H1 (cell line): ENCODE measurements around the gene ATP5PB. TPM values are rescaled to one million over a fixed set of nuclear protein-coding genes. Genes with fewer than 3 reads are reported as not detected.

Experiments used
- CTCF ChIA-PET: fragments of 300-600 bp; sonication (Branson Sonifier 250); formaldehyde crosslinking; loops from one replicate; lab custom pipeline; 2021; ENCODE audit not compliant: partially characterized antibody; lab: Charles Lee
- POLR2A ChIA-PET: fragments of 300-600 bp; sonication (Branson Sonifier 250); formaldehyde crosslinking; loops from one replicate; lab custom pipeline; 2021; ENCODE audit warnings: inconsistent platforms; ENCODE audit not compliant: partially characterized antibody; lab: Charles Lee
- DNase-seq, 2 experiments: peaks; one replicate each; pipeline versions ENCODE4 v3.0.0 to v3.0.0-alpha.2; 2010 to 2022; ENCODE audit warnings: low spot score in 2 of 2, low read depth in 1 of 2, mixed read lengths in 1 of 2
- FAIRE-seq: peaks from 2 replicates; lab custom pipeline; 2011; peaks lifted over from hg19 to GRCh38; lab: Jason Lieb, UNC
- H2AFZ ChIP-seq: 2 replicates; pipeline ENCODE4 v1.8.1; 2012; ENCODE audit warnings: low read length, inconsistent platforms
- H2AK5ac ChIP-seq: 2 replicates; pipeline ENCODE4 v1.6.1; 2013; ENCODE audit warnings: low read depth, low read length
- H2BK120ac ChIP-seq: replicated peaks from 2 replicates; pipeline ENCODE3; 2013; ENCODE audit warnings: low read depth, low read length, inconsistent platforms
- H2BK12ac ChIP-seq: 2 replicates; pipeline ENCODE4 v1.6.1; 2013; ENCODE audit warnings: low read depth, low read length
- H2BK15ac ChIP-seq: 2 replicates; pipeline ENCODE4 v1.6.1; 2013; ENCODE audit warnings: low read length
- H2BK20ac ChIP-seq: 2 replicates; pipeline ENCODE4 v1.6.1; 2013; ENCODE audit warnings: low read length
- H2BK5ac ChIP-seq: 2 replicates; pipeline ENCODE4 v1.6.1; 2013; ENCODE audit warnings: low read depth, low read length
- H3K14ac ChIP-seq: 2 replicates; pipeline ENCODE4 v1.6.1; 2013; ENCODE audit warnings: inconsistent platforms; ENCODE audit not compliant: insufficient read length
- H3K18ac ChIP-seq: 2 replicates; pipeline ENCODE4 v1.6.1; 2013; ENCODE audit warnings: low read length; ENCODE audit errors: extremely low read depth
- H3K23ac ChIP-seq: 2 replicates; pipeline ENCODE4 v1.6.1; 2013; ENCODE audit warnings: inconsistent platforms; ENCODE audit not compliant: insufficient read length
- H3K23me2 ChIP-seq: 2 replicates; pipeline ENCODE4 v1.6.1; 2013; ENCODE audit warnings: low read depth, low read length
- H3K27ac ChIP-seq: 2 replicates; pipeline ENCODE4 v1.6.1; 2011; ENCODE audit warnings: low read depth, low read length, inconsistent platforms
- H3K27me3 ChIP-seq, 4 experiments: replicated peaks in 1 of 4; 1 replicate in 1 of 4; 2 replicates in 3 of 4; pipeline versions ENCODE4 v1.6.1 to v1.8.1; 2011 to 2013; ENCODE audit warnings: low read length in 3 of 4, mild to moderate bottlenecking in 3 of 4, inconsistent platforms in 2 of 4, mixed read lengths in 2 of 4, moderate library complexity in 1 of 4; ENCODE audit not compliant: control insufficient read depth in 3 of 4, insufficient read depth in 3 of 4; ENCODE audit errors: extremely low read depth in 1 of 4
- H3K36me3 ChIP-seq, 4 experiments: 2 replicates each; pipeline versions ENCODE4 v1.6.1 to v1.8.1; 2011 to 2013; ENCODE audit warnings: mild to moderate bottlenecking in 4 of 4, low read length in 3 of 4, moderate library complexity in 2 of 4, control low read depth in 1 of 4, inconsistent platforms in 1 of 4; ENCODE audit not compliant: insufficient read depth in 4 of 4, control insufficient read depth in 2 of 4
- H3K4ac ChIP-seq: replicated peaks from 2 replicates; pipeline ENCODE3; 2013; ENCODE audit warnings: low read length, low read depth, mixed read lengths, inconsistent platforms; ENCODE audit not compliant: insufficient read length
- H3K4me1 ChIP-seq, 4 experiments: replicated peaks in 1 of 4; 1 replicate in 1 of 4; 2 replicates in 3 of 4; pipeline versions ENCODE4 v1.6.1 to v1.8.1; 2011 to 2013; ENCODE audit warnings: low read length in 3 of 4, inconsistent platforms in 2 of 4, mixed read lengths in 1 of 4; ENCODE audit not compliant: insufficient read depth in 4 of 4, control insufficient read depth in 3 of 4
- H3K4me2 ChIP-seq, 2 experiments: 2 replicates each; pipeline versions ENCODE4 v1.6.1 to v1.8.1; 2011 to 2013; ENCODE audit warnings: low read depth in 2 of 2, low read length in 2 of 2, control low read depth in 1 of 2, inconsistent platforms in 1 of 2, mild to moderate bottlenecking in 1 of 2; ENCODE audit not compliant: insufficient read depth in 1 of 2
- H3K4me3 ChIP-seq, 4 experiments: fragments of 200-600, 300-600 bp in 1 of 4; sonication (generic), shearing (Covaris generic), sonication (Bioruptor Twin) in 1 of 4; 2 replicates each; pipeline versions ENCODE4 v1.5.1 to v1.8.1; 2011 to 2016; ENCODE audit warnings: low read length in 4 of 4, low read depth in 3 of 4, control low read depth in 2 of 4, inconsistent platforms in 2 of 4, mild to moderate bottlenecking in 2 of 4, mixed read lengths in 1 of 4, moderate library complexity in 1 of 4; ENCODE audit not compliant: insufficient read depth in 2 of 4; ENCODE audit errors: extremely low read depth in 1 of 4
- H3K56ac ChIP-seq: replicated peaks from 2 replicates; pipeline ENCODE3; 2013; ENCODE audit warnings: low read depth, mild to moderate bottlenecking, mixed read lengths, low read length, inconsistent platforms; ENCODE audit not compliant: insufficient read length
- H3K79me1 ChIP-seq: 2 replicates; pipeline ENCODE4 v1.6.1; 2013; ENCODE audit warnings: low read depth, low read length, control low read depth
- H3K79me2 ChIP-seq, 2 experiments: 2 replicates each; pipeline versions ENCODE4 v1.6.1 to v1.8.1; 2012 to 2013; ENCODE audit warnings: low read length in 2 of 2, mild to moderate bottlenecking in 2 of 2, inconsistent platforms in 1 of 2; ENCODE audit not compliant: insufficient read depth in 2 of 2, control insufficient read depth in 1 of 2
- H3K9ac ChIP-seq, 4 experiments: replicated peaks in 1 of 4; 1 replicate in 1 of 4; 2 replicates in 3 of 4; pipeline versions ENCODE4 v1.6.1 to v1.8.1; 2011 to 2013; ENCODE audit warnings: low read depth in 3 of 4, low read length in 3 of 4, control low read depth in 2 of 4, mild to moderate bottlenecking in 2 of 4, moderate library complexity in 2 of 4, inconsistent platforms in 1 of 4; ENCODE audit errors: extremely low read depth in 1 of 4
- H3K9me3 ChIP-seq, 2 experiments: 2 replicates each; pipeline versions ENCODE4 v1.6.1 to v1.8.1; 2012 to 2013; ENCODE audit warnings: mild to moderate bottlenecking in 2 of 2, moderate library complexity in 2 of 2, control low read depth in 1 of 2, inconsistent platforms in 1 of 2, low read depth in 1 of 2, low read length in 1 of 2, mixed read lengths in 1 of 2; ENCODE audit not compliant: insufficient read depth in 2 of 2
- H4K20me1 ChIP-seq, 2 experiments: replicated peaks in 1 of 2; 2 replicates each; pipeline versions ENCODE3 to v1.8.1; 2011 to 2013; ENCODE audit warnings: inconsistent platforms in 2 of 2, low read length in 2 of 2, mild to moderate bottlenecking in 1 of 2; ENCODE audit not compliant: insufficient read depth in 2 of 2, control insufficient read depth in 1 of 2
- H4K5ac ChIP-seq: 2 replicates; pipeline ENCODE4 v1.6.1; 2013; ENCODE audit warnings: low read length, low read depth, mixed read lengths, inconsistent platforms; ENCODE audit not compliant: insufficient read length
- H4K8ac ChIP-seq: 2 replicates; pipeline ENCODE4 v1.8.0; 2013; ENCODE audit warnings: mild to moderate bottlenecking, moderate library complexity, low read length, inconsistent platforms; ENCODE audit not compliant: insufficient read depth; ENCODE audit errors: extremely low read depth
- H4K91ac ChIP-seq: replicated peaks from 2 replicates; pipeline ENCODE3; 2013; ENCODE audit warnings: low read length, mixed read lengths, inconsistent platforms; ENCODE audit not compliant: insufficient read length
- BCL11A ChIP-seq, 2 experiments: IDR thresholded peaks; one replicate each; pipeline ENCODE4 v1.6.1; 2011; ENCODE audit warnings: low read depth in 2 of 2, low read length in 2 of 2, mild to moderate bottlenecking in 2 of 2
- CEBPB ChIP-seq: IDR thresholded peaks from 2 replicates; pipeline ENCODE4 v1.6.1; 2012; ENCODE audit warnings: low read depth, low read length
- POLR2A ChIP-seq, 2 experiments: IDR thresholded peaks; 1 replicate in 1 of 2; 2 replicates in 1 of 2; pipeline ENCODE4 v1.6.1; 2011; ENCODE audit warnings: low read depth in 2 of 2, low read length in 2 of 2, mild to moderate bottlenecking in 2 of 2; ENCODE audit errors: control extremely low read depth in 1 of 2
- RNF2 ChIP-seq: fragments of 200-900, 300-1000 bp; sonication (generic); IDR thresholded peaks from 2 replicates; pipeline ENCODE4 v1.7.1; 2016; ENCODE audit warnings: borderline replicate concordance, low read depth, mild to moderate bottlenecking, antibody characterized with exemption, low read length; ENCODE audit not compliant: poor library complexity, severe bottlenecking; ENCODE audit errors: missing control alignments
- WGBS, 2 experiments: shearing (Covaris generic) in 1 of 2; methylation state at CpG; one replicate each; pipeline versions ENCODE4 v1.1.6 to v1.1.7; 2013 to 2015; ENCODE audit warnings: low lambda C conversion rate in 2 of 2, mixed read lengths in 2 of 2, inconsistent platforms in 1 of 2, low coverage in 1 of 2, missing lambda C conversion rate in 1 of 2; ENCODE audit not compliant: insufficient replicate concordance in 2 of 2, insufficient coverage in 1 of 2, insufficient read length in 1 of 2; ENCODE audit errors: extremely low coverage in 1 of 2, missing lambda C conversion rate in 1 of 2; 5-methylcytosine and 5-hydroxymethylcytosine counted together
- polyA plus RNA-seq, 7 experiments: library from polyadenylated mRNA; depleted of rRNA in 3 of 7; stranded (reverse) in 5 of 7; unstranded in 2 of 7; fragments of >200 nt in 5 of 7; fragments of 200-250 nt in 2 of 7; gene quantifications; 1 replicate in 5 of 7; 2 replicates in 1 of 7; 4 replicates in 1 of 7; pipeline versions ENCODE4 v1.2.1 to v1.2.3, GENCODE V29; 2011 to 2013; ENCODE audit warnings: missing spikeins in 2 of 7, mixed read lengths in 2 of 7
- total RNA-seq: library from RNA; stranded (reverse); fragmentation: NEBNext Ultra II Directional; extraction: Animal tissue kit (Norgen Biotek cat#: 25700); gene quantifications from 2 replicates; pipeline ENCODE4 v1.2.1, GENCODE V29; 2021

The ATP5PB gene
- total and polyA plus RNA-seq, 2 of the 8 experiments (the other 6 are each of a cell fraction or from before 2014, with no cell fraction given): 232 to 262 TPM

GRCh38 chr1:111487133-111487532 is 37.9 kb downstream of the ATP5PB start:
- H3K4me2 ChIP-seq: no peak overlapping the region
- H3K4me1 ChIP-seq: no peaks in the 10 kb centered on the region
- no peak overlapping the region for H3K27ac ChIP-seq
- DNase-seq: no peak
- H3K23ac ChIP-seq: no peak overlapping the region
- no peak overlapping the region for H2AFZ ChIP-seq
- H4K91ac ChIP-seq: no peak overlapping the region
- no peak overlapping the region for H2AK5ac ChIP-seq
- H4K8ac ChIP-seq: no peak overlapping the region
- no peak overlapping the region for H2BK20ac ChIP-seq
- H3K27me3 ChIP-seq: no peaks in the 10 kb centered on the region
- no peaks in the 10 kb centered on the region for H3K9me3 ChIP-seq
- H3K36me3 ChIP-seq: no peaks in the 10 kb centered on the region
- H3K23me2 ChIP-seq: no peaks in the 10 kb centered on the region
- no peak overlapping the region for H3K18ac ChIP-seq
- H3K79me2 ChIP-seq: no peaks in the 10 kb centered on the region
- ChIA-PET POLR2A (interaction anchor here (0.7 kb wide), 1 partner anchor 228 kb away, joined by 3 read pairs; no protein-coding TSS in a partner anchor), CTCF (no interaction called here)
- no peak for FAIRE-seq
- no peak overlapping the region for H3K4ac ChIP-seq
- no peak overlapping the region for H3K9ac ChIP-seq
- WGBS, 2 experiments: 84% methylated on average over 6 of the region's 6 CpGs; no CpG with 5 or more reads in 1 of the 2 experiments
- H2BK12ac ChIP-seq: no peak overlapping the region
- H4K5ac ChIP-seq: no peak overlapping the region
- H3K4me3 ChIP-seq: no peak overlapping the region
- H3K79me1 ChIP-seq: no peaks in the 10 kb centered on the region
- H2BK5ac ChIP-seq: no peak overlapping the region
- no peak overlapping the region for H3K56ac ChIP-seq
- H3K14ac ChIP-seq: no peak overlapping the region
- H4K20me1 ChIP-seq: no peaks in the 10 kb centered on the region
- no peak overlapping the region for H2BK15ac ChIP-seq
- H2BK120ac ChIP-seq: no peak overlapping the region
- TF ChIP-seq POLR2A (IDR thresholded peaks at IDR 0.05; ENCODE audit: control extremely low read depth in 1 of 2, low read depth in 2 of 2, low read length in 2 of 2): no peak
- no peak for TF ChIP-seq BCL11A (IDR thresholded peaks at IDR 0.05; ENCODE audit: low read depth in 2 of 2, low read length in 2 of 2)
- TF ChIP-seq CEBPB: no peak
- no peak for TF ChIP-seq RNF2
